ENCODE measurements around the gene APCDD1L.
"Not testable (repeated sequence)": the region's sequence is repeated elsewhere in the genome, so short reads cannot be mapped to it uniquely, and the experiment has no call there.

The APCDD1L gene

DNA sequence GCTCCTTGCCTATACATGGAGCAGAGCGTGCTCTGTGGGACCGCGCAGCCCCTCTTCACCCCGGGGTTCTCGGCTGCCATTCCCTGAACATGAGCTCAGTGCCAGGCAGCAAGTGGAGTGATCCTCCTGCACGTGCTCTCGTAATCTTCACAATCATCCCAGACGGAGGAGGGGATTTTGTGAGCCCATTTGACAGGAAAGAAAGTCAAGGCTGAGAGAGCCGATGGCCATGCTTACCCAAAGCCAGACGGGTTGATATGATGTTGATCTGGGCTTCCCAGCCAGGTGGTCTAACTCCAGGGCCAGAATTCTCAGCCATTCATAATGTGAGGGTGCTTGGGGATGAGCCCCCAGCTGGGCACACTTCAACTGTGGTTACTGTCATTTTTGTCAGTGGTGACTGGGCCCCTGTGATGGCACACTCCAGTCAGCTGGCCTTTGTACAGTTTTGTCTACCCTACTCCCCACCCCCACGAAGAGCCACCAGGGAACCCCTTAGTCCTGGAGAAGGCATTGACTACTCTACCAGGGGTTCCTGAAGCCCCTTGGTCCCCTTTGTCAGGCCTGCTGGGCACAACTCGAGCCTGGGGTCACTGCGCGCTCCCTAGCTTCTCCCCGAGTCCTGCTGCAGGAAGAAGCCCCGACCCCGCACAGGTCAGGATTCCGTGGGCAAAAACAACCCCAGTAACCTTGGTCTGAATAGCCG lies 1.5 kb downstream of the APCDD1L start:
- no peak for ATAC-seq (ENCODE audit: low read depth)
- Mint-ChIP-seq H3K9me3 (no peaks in the 10 kb centered on the region), H3K4me3 (no peak overlapping the region), H3K36me3 (no peaks in the 10 kb centered on the region), H3K4me1 (peaks cover 3% of the 10 kb centered on the region), H3K27ac (no peak overlapping the region), H3K27me3 (peaks cover 16% of the 10 kb centered on the region)
- no peak for DNase-seq (ENCODE audit: low spot score in 2 of 2)

DNA sequence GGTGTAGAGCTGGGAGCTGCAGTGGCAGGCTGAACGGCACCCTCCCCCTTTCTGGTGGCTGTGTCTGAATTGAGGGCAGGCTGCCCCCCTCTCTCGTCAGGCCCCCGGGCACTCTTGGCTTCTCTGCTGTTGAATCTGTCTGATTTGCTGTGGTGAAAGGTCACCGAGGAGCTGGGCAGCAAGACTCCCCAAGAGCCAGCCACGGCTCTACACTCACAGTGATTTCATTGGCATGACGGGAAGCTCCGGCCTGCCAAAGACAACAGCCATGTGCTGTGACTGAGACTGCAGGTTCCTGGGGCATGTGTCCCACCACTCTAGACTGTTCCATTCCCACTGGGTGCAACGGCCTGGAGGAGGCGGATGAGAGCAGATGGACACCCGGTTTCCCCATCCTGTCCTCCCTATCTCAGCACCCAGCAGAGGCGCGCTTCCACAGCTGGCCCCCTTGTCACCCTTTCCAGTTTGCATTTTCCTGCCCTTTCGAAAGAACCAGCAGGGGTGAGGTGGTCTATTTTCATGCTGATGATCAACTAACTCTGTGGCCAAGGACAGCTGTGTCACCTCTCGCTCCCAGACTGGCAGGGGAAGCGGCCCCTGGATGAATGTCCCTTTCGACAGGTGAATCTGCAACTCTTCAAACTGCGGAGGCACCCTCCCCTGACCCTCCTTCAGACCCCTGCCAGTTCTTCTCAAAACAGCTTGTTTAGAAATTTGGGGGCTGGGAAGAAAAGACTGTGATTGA lies 2.2 kb downstream of the APCDD1L start:
- no peak overlapping the region for H3K27ac Mint-ChIP-seq

DNA sequence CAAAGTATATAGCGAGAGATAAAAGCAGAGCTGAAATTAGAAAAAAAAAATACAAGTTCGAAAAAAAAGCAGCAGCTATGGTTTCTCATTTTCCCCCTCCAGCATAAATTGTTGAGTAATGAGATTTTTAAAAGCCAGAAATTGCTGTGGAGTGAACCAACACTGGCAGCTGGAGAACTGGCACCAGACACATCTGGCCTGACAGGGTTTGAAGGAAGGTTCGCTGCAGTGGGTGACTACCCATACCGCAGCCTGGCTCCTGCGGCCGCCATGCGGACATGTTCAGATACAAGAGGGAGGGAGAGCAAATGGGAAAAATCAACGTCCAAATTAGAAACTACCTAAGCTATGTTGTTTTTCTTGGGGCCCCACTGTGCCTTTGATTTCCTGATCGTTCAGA lies 3.3 kb downstream of the APCDD1L start:
- Mint-ChIP-seq H3K27ac (no peak overlapping the region), H3K9me3 (peaks cover 2% of the 10 kb centered on the region), H3K4me1 (peaks cover 3% of the 10 kb centered on the region), H3K36me3 (no peaks in the 10 kb centered on the region), H3K4me3 (no peak overlapping the region), H3K27me3 (peaks cover 8% of the 10 kb centered on the region)
- ATAC-seq (ENCODE audit: low read depth) (no peak), DNase-seq (ENCODE audit: low spot score in 2 of 2) (no peak)

More for the DNA sequence above, 2.2 kb downstream of the APCDD1L start:
- Mint-ChIP-seq H3K4me3 (no peak overlapping the region), H3K27me3 (peaks cover 15% of the 10 kb centered on the region), H3K36me3 (no peaks in the 10 kb centered on the region), H3K9me3 (no peaks in the 10 kb centered on the region), H3K4me1 (peaks cover 3% of the 10 kb centered on the region)
- DNase-seq (ENCODE audit: low spot score in 2 of 2) (no peak), ATAC-seq (ENCODE audit: low read depth) (no peak)

DNA sequence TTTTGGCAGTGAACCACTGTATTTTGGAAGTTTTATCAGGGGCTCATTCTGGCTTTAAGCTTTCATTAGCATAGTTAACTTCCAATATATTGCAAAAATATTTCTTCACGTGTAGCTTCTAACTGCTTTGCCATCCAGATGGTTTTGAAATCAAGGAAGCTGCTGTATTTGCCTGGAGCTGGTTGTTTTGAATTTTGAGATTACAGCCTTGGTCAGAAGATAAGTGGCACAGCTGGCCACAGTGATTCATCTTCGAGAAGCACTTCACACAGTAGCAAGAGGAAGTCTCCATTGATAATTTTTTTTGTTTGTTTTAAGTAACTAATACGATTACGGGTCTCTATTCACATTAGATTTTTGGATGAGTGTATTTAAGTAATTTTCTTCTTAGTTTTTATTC lies 3.8 kb downstream of the APCDD1L start:
- Mint-ChIP-seq H3K4me1 (peaks cover 3% of the 10 kb centered on the region), H3K4me3 (no peak overlapping the region), H3K36me3 (no peaks in the 10 kb centered on the region), H3K9me3 (peaks cover 2% of the 10 kb centered on the region), H3K27ac (no peak overlapping the region), H3K27me3 (peaks cover 8% of the 10 kb centered on the region)
- no peak for DNase-seq (ENCODE audit: low spot score in 2 of 2)
- ATAC-seq (ENCODE audit: low read depth) = no peak

DNA sequence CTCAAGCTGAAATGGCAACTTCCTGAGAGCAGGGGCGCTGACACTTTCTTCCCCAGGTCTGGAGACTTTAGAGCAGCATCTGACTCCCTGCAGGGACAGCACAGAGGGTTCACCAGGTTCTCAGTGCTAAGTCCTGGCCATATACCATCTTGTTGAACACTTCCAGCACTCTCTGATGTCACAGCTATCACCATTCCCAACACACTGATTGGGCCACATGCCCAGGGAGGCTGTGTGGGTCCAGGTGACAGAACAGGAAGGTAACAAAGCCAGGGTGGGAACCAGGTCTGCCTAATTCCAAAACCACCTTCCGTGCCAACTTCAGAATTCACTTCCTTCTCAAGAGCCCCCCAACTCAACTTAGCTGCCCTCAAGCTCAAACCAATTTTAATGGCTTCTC lies 4.3 kb downstream of the APCDD1L start:
- H3K4me1 Mint-ChIP-seq = peaks cover 3% of the 10 kb centered on the region
- peaks cover 7% of the 10 kb centered on the region for H3K27me3 Mint-ChIP-seq
- H3K4me3 Mint-ChIP-seq = no peak overlapping the region
- H3K27ac Mint-ChIP-seq = no peak overlapping the region
- H3K36me3 Mint-ChIP-seq = no peaks in the 10 kb centered on the region
- no peak for ATAC-seq (ENCODE audit: low read depth)
- H3K9me3 Mint-ChIP-seq = peaks cover 7% of the 10 kb centered on the region
- DNase-seq (ENCODE audit: low spot score in 2 of 2) = no peak

DNA sequence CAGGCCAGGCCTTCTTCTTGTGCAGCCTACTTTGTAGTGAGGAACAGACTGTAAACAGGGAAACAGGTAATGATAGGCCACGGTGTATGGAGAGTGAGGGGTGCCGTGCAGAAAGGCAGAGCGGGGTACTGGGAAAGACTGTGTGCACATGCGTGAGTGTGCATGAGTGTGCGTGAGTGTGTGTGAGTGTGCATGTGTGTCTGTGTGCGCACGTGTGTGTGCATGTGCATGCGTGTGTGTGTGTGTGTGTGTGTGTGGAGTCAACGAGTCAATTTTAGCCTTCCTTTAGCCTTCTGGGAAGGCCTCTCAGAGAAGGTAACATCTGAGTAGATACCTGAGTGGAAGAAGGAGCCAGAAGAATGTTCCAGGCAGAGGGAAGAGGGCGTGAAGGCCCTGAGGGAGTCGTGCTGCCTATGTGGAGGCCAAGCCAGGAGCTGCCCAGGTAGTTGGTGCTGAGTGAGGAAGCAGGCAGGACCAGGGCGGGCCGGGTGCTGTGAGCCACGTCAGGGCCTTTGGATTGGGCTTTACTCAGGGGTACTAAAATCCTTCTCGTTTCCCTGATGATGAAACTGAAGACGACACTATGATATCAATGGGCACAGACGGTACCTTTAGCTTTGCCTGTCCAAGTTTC lies 6.3 kb downstream of the APCDD1L start:
- Mint-ChIP-seq H3K27me3 (peaks cover 3% of the 10 kb centered on the region), H3K4me3 (no peak overlapping the region), H3K36me3 (peaks cover 3% of the 10 kb centered on the region), H3K4me1 (no peaks in the 10 kb centered on the region), H3K9me3 (peaks cover 11% of the 10 kb centered on the region), H3K27ac (no peak overlapping the region)
- ATAC-seq (ENCODE audit: low read depth) = no peak
- DNase-seq (ENCODE audit: low spot score in 2 of 2) = no peak

DNA sequence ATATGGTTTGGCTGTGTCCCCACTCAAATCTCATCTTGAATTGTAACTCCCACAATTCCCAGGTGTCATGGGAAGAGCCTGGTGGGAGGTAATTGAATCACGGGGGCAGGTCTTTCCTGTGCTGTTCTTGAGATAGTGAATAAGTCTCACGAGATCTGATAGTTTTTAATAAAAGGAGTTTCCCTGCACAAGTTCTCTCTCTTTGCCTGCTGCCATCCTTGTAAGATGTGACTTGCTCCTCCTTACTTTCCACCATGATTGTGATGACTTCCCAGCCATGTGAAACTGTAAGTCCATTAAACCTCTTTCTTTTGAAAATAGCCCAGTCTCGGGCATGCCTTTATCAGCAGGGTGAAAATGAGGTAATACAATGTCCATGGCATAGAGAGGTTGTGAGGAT lies 8.2 kb downstream of the APCDD1L start:
- H3K36me3 Mint-ChIP-seq; H3K27me3 Mint-ChIP-seq; H3K4me1 Mint-ChIP-seq; H3K27ac Mint-ChIP-seq; H3K4me3 Mint-ChIP-seq; ATAC-seq (ENCODE audit: low read depth); DNase-seq (ENCODE audit: low spot score in 2 of 2): not testable (repeated sequence)
- peaks cover 11% of the 10 kb centered on the region for H3K9me3 Mint-ChIP-seq

DNA sequence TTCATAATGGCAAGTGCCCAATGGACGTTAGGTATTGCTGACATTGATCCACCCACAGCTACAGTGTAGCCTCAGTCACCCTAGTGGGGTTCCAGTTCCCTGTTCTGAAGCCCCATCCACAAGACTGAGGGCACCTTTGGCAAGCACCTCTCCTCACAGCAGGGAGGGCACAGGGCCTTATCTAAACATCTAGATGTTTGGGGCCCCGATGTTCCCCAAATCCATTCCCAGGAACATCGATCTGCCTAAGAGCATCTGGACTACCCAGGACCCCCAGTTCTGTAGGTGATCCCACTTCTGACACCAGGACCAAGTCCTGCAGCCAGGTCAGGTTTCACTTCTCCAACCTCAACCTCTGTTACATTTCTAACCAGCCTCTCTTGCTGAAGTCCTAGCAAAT lies 10.6 kb downstream of the APCDD1L start:
- Mint-ChIP-seq H3K36me3 (peaks cover 7% of the 10 kb centered on the region), H3K27ac (no peak overlapping the region), H3K4me1 (no peaks in the 10 kb centered on the region), H3K9me3 (peaks cover 14% of the 10 kb centered on the region), H3K4me3 (no peak overlapping the region), H3K27me3 (peaks cover 11% of the 10 kb centered on the region)
- DNase-seq (ENCODE audit: low spot score in 2 of 2) = no peak
- no peak for ATAC-seq (ENCODE audit: low read depth)

DNA sequence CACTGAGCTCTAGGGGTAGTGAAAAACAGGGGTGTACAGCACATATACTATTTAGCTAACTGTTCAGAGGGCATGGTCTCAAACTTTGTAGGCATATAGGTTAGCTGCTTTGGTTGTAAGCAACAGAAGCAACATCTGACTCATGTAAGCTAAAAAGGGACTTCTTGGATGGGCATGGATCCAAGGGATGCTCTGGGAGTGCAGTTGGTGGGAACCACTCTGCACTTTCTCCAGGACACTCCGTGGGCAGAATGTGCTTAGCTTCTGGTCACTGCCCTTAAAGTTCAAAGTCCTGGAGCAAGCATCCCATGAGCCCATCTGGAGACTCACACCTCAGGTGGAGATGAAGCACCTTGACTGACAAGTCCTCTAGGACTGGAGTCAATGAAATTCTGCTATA lies 11.5 kb downstream of the APCDD1L start:
- Mint-ChIP-seq H3K36me3 (peaks cover 7% of the 10 kb centered on the region), H3K9me3 (peaks cover 14% of the 10 kb centered on the region)

DNA sequence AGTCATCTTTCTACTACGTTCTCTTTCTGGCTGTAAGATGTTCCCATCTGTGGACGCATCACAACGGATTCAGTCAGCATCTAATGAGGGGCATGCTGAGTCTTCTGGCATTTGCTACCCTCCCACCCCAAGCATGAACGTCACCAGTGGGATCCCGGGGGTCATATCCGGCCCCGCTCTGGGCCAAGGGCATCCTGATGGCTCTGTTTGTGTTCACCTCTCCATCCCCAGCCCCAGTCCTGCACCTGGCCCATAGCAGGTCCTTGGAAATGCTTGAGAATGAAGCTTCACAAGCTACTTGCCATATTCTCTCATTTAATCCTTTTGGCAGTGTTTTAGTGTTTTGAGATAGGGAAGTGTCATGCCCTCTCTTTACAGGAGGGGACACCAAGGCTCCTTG lies 14.9 kb downstream of the APCDD1L start:
- ATAC-seq (ENCODE audit: low read depth) = no peak
- H3K4me1 Mint-ChIP-seq = no peaks in the 10 kb centered on the region
- no peak overlapping the region for H3K4me3 Mint-ChIP-seq
- peaks cover 4% of the 10 kb centered on the region for H3K36me3 Mint-ChIP-seq
- peaks cover 3% of the 10 kb centered on the region for H3K9me3 Mint-ChIP-seq
- H3K27me3 Mint-ChIP-seq = peaks cover 14% of the 10 kb centered on the region
- no peak overlapping the region for H3K27ac Mint-ChIP-seq
- no peak for DNase-seq (ENCODE audit: low spot score in 2 of 2)

More for the DNA sequence above, 11.5 kb downstream of the APCDD1L start:
- H3K27me3 Mint-ChIP-seq = peaks cover 11% of the 10 kb centered on the region
- ATAC-seq (ENCODE audit: low read depth) = no peak
- H3K4me3 Mint-ChIP-seq = no peak overlapping the region
- H3K27ac Mint-ChIP-seq = no peak overlapping the region
- no peaks in the 10 kb centered on the region for H3K4me1 Mint-ChIP-seq
- no peak for DNase-seq (ENCODE audit: low spot score in 2 of 2)

DNA sequence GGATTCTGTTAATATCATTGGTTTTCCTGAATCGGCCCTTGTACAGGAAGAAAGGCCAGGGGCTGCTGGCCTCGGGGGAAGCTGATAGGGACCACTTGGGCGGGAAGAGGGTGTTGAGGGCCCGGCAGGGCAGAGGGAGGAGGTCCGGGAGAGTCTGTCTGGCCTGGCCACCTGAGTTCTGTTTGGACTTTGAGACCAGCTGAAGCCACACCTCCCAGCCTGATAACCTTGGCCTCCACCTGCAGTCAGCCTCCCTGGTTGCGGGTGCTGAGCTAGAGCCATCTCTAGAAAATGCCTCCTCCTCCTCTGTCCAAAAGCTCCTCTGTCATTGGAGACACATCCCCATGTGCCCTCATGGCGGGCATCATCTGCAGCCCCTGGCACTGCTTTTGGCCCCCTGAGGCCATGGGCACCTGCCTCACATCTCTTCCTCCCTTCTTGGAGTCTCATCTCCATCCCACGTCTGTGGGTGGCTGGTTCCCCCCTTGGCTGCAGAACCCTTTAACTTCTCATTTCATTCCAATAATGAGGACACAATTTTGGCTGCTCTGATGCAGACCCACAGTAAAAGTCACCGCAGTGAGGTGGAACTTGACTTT lies 16.6 kb downstream of the APCDD1L start:
- no peaks in the 10 kb centered on the region for H3K4me1 Mint-ChIP-seq
- DNase-seq (ENCODE audit: low spot score in 2 of 2) (no peak), ATAC-seq (ENCODE audit: low read depth) (no peak)
- peaks cover 3% of the 10 kb centered on the region for H3K9me3 Mint-ChIP-seq
- H3K4me3 Mint-ChIP-seq = no peak overlapping the region
- no peak overlapping the region for H3K27ac Mint-ChIP-seq
- H3K27me3 Mint-ChIP-seq = peaks cover 14% of the 10 kb centered on the region
- peaks cover 4% of the 10 kb centered on the region for H3K36me3 Mint-ChIP-seq

DNA sequence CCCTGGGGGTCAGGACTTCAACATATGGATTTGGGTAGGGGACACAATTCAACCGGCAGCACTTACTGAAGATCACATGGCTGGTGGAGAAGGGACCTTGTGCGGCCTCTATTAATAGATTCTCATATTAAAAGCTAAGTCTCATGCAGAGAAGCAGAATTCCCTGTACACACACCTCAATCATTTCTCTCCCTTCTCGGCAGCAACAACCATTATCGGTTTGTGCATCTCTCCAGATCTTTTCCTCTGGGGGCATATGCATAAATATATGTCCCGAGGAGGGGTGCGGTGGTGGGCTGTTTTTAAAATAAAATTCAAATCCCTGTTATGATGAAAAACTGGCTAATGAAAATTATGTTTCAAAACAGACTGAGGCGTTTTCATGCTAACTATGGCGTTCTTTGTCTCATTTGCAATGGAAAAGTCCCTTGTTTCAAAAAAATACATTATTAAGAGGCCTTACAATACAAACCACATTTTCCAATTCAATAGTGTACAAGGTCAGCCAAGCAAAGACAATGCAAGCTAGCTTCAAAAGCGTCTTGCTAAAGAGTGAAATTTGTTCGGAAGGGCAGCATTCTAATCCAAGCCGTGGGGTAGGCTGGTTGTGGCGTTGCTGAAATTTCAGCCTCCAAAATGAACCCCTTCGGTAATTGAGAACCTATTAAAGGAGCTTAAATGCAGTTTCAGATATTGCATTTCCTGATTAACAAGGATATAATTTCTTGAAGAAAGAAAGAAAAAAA lies 17.3 kb downstream of the APCDD1L start:
- peaks cover 14% of the 10 kb centered on the region for H3K27me3 Mint-ChIP-seq
- H3K4me3 Mint-ChIP-seq = no peak overlapping the region

DNA sequence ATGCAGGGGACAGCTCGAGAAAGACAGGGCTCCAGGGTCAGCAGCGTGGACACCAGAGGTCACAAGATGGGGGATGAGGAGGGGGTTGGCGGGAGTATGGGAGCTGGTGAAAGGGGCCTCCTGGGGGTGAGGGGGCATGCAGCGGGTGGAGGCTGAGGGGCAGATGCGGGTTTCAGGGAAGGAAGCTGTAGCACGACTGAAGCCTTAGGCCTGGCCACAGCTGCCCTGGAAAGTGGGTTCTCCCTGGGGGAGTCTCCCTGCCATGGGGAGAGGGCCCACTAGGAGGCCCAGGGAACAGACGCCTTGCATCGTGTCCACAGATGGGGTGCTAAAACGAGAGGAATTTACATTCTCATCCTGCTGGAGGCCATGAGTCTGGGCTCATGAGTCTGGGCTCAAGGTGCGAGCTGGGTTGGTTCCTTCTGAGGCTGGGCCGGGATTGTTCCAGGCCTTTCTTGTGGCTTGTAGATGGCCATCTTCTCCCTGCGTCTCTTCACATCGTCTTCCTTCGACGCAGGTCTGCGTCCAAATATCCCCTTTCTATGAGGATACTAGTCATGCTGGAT lies 18.0 kb downstream of the APCDD1L start:
- no peaks in the 10 kb centered on the region for H3K4me1 Mint-ChIP-seq
- peaks cover 3% of the 10 kb centered on the region for H3K9me3 Mint-ChIP-seq
- DNase-seq (ENCODE audit: low spot score in 2 of 2) = no peak
- H3K4me3 Mint-ChIP-seq = no peak overlapping the region
- no peak for ATAC-seq (ENCODE audit: low read depth)
- no peak overlapping the region for H3K27ac Mint-ChIP-seq
- peaks cover 4% of the 10 kb centered on the region for H3K36me3 Mint-ChIP-seq
- H3K27me3 Mint-ChIP-seq = peaks cover 14% of the 10 kb centered on the region

More for the DNA sequence above, 17.3 kb downstream of the APCDD1L start:
- Mint-ChIP-seq H3K36me3 (peaks cover 4% of the 10 kb centered on the region), H3K9me3 (peaks cover 3% of the 10 kb centered on the region), H3K4me1 (no peaks in the 10 kb centered on the region), H3K27ac (no peak overlapping the region)
- DNase-seq (ENCODE audit: low spot score in 2 of 2) = no peak
- ATAC-seq (ENCODE audit: low read depth) = no peak
